Heart right ventricle (tissue), 16 donors: ENCODE data around the gene YAP1. TPM values are rescaled to one million over a fixed set of nuclear protein-coding genes. Genes with fewer than 3 reads are reported as not detected.

Source experiments
- ATAC-seq, 8 donors: fragments of 200-7000 bp; cut with Tn5 transposase; one replicate each; pipeline ENCODE4 v1.9.1; 2020; ENCODE audit warnings: mild to moderate bottlenecking in 8 of 8, moderate library complexity in 8 of 8, moderate number of reproducible peaks in 1 of 8
- DNase-seq, 2 donors: peaks; one replicate each; pipeline ENCODE4 v3.0.0-alpha.2; 2020
- H3K27ac ChIP-seq, 10 donors: fragments of 200-600 bp; sonication (generic) in 2 of 10; one replicate each; pipeline versions ENCODE4 v1.5.0 to v1.8.0; 2020 to 2022; ENCODE audit warnings: mild to moderate bottlenecking in 3 of 10
- H3K27me3 ChIP-seq, 7 donors: fragments of 200-600 bp; one replicate each; pipeline ENCODE4 v1.8.0; 2021 to 2022; ENCODE audit warnings: mild to moderate bottlenecking in 2 of 7
- H3K36me3 ChIP-seq, 9 donors: fragments of 200-600 bp; sonication (generic) in 1 of 9; one replicate each; pipeline versions ENCODE4 v1.5.0 to v1.8.0; 2020 to 2022; ENCODE audit warnings: mild to moderate bottlenecking in 2 of 9
- H3K4me1 ChIP-seq, 9 donors: fragments of 200-600 bp; sonication (generic) in 1 of 9; one replicate each; pipeline versions ENCODE4 v1.5.0 to v1.8.0; 2020 to 2022; ENCODE audit warnings: mild to moderate bottlenecking in 4 of 9
- H3K4me3 ChIP-seq, 10 donors: fragments of 200-600 bp; sonication (generic) in 2 of 10; one replicate each; pipeline versions ENCODE4 v1.5.0 to v1.8.0; 2020 to 2022; ENCODE audit warnings: mild to moderate bottlenecking in 7 of 10, moderate library complexity in 2 of 10
- H3K9me3 ChIP-seq, 11 donors: fragments of 200-600 bp in 10 of 11; sonication (generic) in 2 of 11; one replicate each; pipeline versions ENCODE4 v1.5.0 to v1.8.0; 2013 to 2022; ENCODE audit warnings: mild to moderate bottlenecking in 2 of 11, control low read depth in 1 of 11, moderate library complexity in 1 of 11
- CTCF ChIP-seq, 9 donors: fragments of 200-600 bp; sonication (generic) in 2 of 9; IDR thresholded peaks; one replicate each; pipeline versions ENCODE4 v1.5.0 to v1.8.0; 2021 to 2022; ENCODE audit warnings: antibody characterized with exemption in 9 of 9, mild to moderate bottlenecking in 5 of 9, moderate library complexity in 1 of 9
- WGBS, 2 donors: extraction: QIAGEN DNeasy Blood & Tissue Kit; methylation state at CpG; one replicate each; pipeline ENCODE4 v1.1.7; 2013; ENCODE audit warnings: inconsistent platforms in 1 of 2; 5-methylcytosine and 5-hydroxymethylcytosine counted together
- intact Hi-C, 10 donors: fragments of 100-400 bp; cut with DNase I; formaldehyde crosslinking; loops; one replicate each; pipeline versions ENCODE4 v1.11.1 to v1.14.2; 2022
- polyA plus RNA-seq, 2 donors: library from polyadenylated mRNA; stranded (reverse); fragments of 200-250 nt; gene quantifications; one replicate each; pipeline ENCODE4 v1.2.3, GENCODE V29; 2013
- total RNA-seq, 10 donors: library from RNA; stranded (reverse); fragmentation: NEBNext Ultra II Directional in 3 of 10; extraction: Animal tissue kit (Norgen Biotek cat#: 25700) in 3 of 10; gene quantifications; one replicate each; pipeline versions ENCODE4 v1.2.1 to v1.2.4, GENCODE V29; 2021 to 2023
- donor health status: Arrhythmogenic right ventricular cardiomyopathy.
- donor health status: ischemic (EF 13 %, LVEDD 7.1; RV severe dilation, severe dysfunction).
- donor health status: healthy with polysubstance abuse.
- donor health status: DM: no; HTN: yes; CAD: no.
- donor health status: DM: no; HTN: no; CAD: no.
- donor health status: ischemic (EF 25% LVEDD 6.9; RV normal size, moderate dysfunction).
- donor health status: ischemic (EF 25% LVEDD 5.7; RV mildly dilated, moderate dysfunction).
- donor health status: healthy.
- donor health status: DM: yes; HTN: yes; CAD: no.
- donor health status: Ischemic cardiomyopathy.
- donor health status: ischemic (EF 35%, LVEDD 5.7; RV mildly dilated, moderate dysfunction).
- donor health status: nonischemic (EF 11% LVEDD 7.7; RV severe dilation, severe dysfunction).
- donor health status: DM: yes; HTN: yes; CAD: no.
- donor health status: PGD.
- donor health status: ischemic (EF 29% LVEDD 5.4; RV normal size, mild dysfunction).
- donor health status: nonischemic (EF 23%, LVEDD 6.1; RV moderate dilation, normal function).

The YAP1 gene
- total and polyA plus RNA-seq, 12 donors = 15.7 to 91.3 (median 65.0) TPM

- Histone ChIP-seq H3K4me3 (no peak overlapping the region), H3K9me3 (no peaks in the 10 kb centered on the region), H3K27me3 (peaks cover 0 to 60% (median 0%) of the 10 kb centered on the region in 7 donors), H3K27ac (no peak overlapping the region), H3K4me1 (peaks cover 4 to 25% (median 16%) of the 10 kb centered on the region in 9 donors), H3K36me3 (no peaks in the 10 kb centered on the region)
- 73 to 77% methylated on average over 10 of the region's 10 CpGs for WGBS, 2 donors
- intact Hi-C loops = loop anchor here in 2 of 10 donors (10.0 kb wide), 2 partner anchors 167 to 177 kb away; no protein-coding TSS in a partner anchor
- ATAC-seq (no peak), DNase-seq (no peak)
- no peak for TF ChIP-seq CTCF (IDR thresholded peaks at IDR 0.05)
These were observed 162.0 kb downstream of the YAP1 start for GRCh38 chr11:102272047-102272824.

GRCh38 chr11:102274628-102275027 lies 164.4 kb downstream of the YAP1 start:
- peaks cover 0 to 10% (median 6%) of the 10 kb centered on the region in 9 donors for H3K4me1 ChIP-seq
- no peak for ATAC-seq
- no peaks in the 10 kb centered on the region for H3K36me3 ChIP-seq
- intact Hi-C loops = loop anchor here in 2 of 10 donors (10.0 kb wide), 2 partner anchors 170 to 180 kb away; no protein-coding TSS in a partner anchor
- DNase-seq = no peak
- H3K4me3 ChIP-seq = no peak overlapping the region
- TF ChIP-seq CTCF (IDR thresholded peaks at IDR 0.05) = no peak
- H3K27me3 ChIP-seq = peaks cover 0 to 41% (median 0%) of the 10 kb centered on the region in 7 donors
- H3K9me3 ChIP-seq = no peaks in the 10 kb centered on the region
- WGBS, 2 donors = 95 to 99% methylated on average over 3 of the region's 3 CpGs
- no peak overlapping the region for H3K27ac ChIP-seq

DNA sequence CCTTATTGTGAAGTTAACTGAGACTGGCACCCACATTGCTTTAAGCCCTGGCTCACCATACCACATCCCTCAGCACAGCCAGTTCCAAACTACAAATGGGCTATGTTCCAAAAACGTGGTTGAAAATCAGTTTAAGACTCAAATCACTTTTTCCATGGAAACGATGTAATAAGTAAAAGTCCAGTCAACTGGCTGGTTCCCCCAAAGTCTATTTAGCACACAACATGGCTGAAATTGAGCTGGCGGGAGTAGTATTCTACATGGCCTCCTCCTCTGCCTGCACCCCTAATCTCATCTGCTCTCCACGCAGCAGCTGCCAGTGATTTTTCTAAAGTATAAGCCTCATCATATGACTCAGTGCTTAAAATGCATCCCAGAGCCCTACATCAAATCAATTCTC lies 166.1 kb downstream of the YAP1 start:
- no peak for DNase-seq
- H3K4me3 ChIP-seq = no peak overlapping the region
- ATAC-seq = no peak

More for the DNA sequence above, 166.1 kb downstream of the YAP1 start:
- TF ChIP-seq CTCF (IDR thresholded peaks at IDR 0.05) = no peak
- Histone ChIP-seq H3K4me1 (peaks cover 0 to 12% (median 6%) of the 10 kb centered on the region in 9 donors), H3K27me3 (peaks cover 0 to 34% (median 0%) of the 10 kb centered on the region in 7 donors), H3K9me3 (no peaks in the 10 kb centered on the region), H3K36me3 (no peaks in the 10 kb centered on the region), H3K27ac (no peak overlapping the region)
- intact Hi-C loops = loop anchor here in 2 of 10 donors (10.0 kb wide), 2 partner anchors 172 to 182 kb away; no protein-coding TSS in a partner anchor
- WGBS, 2 donors = 53 to 64% methylated on average over 4 of the region's 4 CpGs
